Measurements from ENCODE around the gene NSUN7. TPM values are rescaled to one million over a fixed set of nuclear protein-coding genes. Genes with fewer than 3 reads are reported as not detected.

NSUN7 gene
- total and polyA plus RNA-seq, 2 of the 13 experiments (the other 11 are each of a cell fraction or from before 2014, with no cell fraction given) = 0.05 TPM; not detected in 1

GRCh38 chr4:40737879-40738278 lies 11.9 kb upstream of the NSUN7 start:
- CTCF ChIA-PET (ENCODE audit: low intra/inter-chr PET ratio, low total read pairs) = no interaction called here
- 19% methylated on average over 2 of the region's 2 CpGs for WGBS (ENCODE audit: low lambda C conversion rate)

GRCh38 chr4:40739347-40739746 lies 10.4 kb upstream of the NSUN7 start:
- H3K9ac ChIP-seq (ENCODE audit: insufficient read depth, low read depth, low read length) = no peak overlapping the region
- H3K36me3 ChIP-seq (replicated peaks in 1 of 2; ENCODE audit: control insufficient read depth in 1 of 2, insufficient read depth in 2 of 2, low read length in 2 of 2) = no peaks in the 10 kb centered on the region
- H3K9me3 ChIP-seq (ENCODE audit: low read length) = no peaks in the 10 kb centered on the region
- no peak overlapping the region for H2AFZ ChIP-seq (ENCODE audit: low read length)
- H4K20me1 ChIP-seq (ENCODE audit: insufficient read depth, low read length) = no peaks in the 10 kb centered on the region
- H3K4me2 ChIP-seq (ENCODE audit: low read depth, low read length) = no peak overlapping the region
- no peaks in the 10 kb centered on the region for H3K79me2 ChIP-seq (ENCODE audit: insufficient read depth, low read length)
- POLR2A ChIA-PET = no interaction called here
- no peaks in the 10 kb centered on the region for H3K27me3 ChIP-seq (ENCODE audit: control insufficient read depth in 1 of 2, insufficient read depth in 2 of 2, low read length in 2 of 2)
- CTCF ChIA-PET (ENCODE audit: low intra/inter-chr PET ratio, low total read pairs) = no interaction called here
- H3K4me1 ChIP-seq (ENCODE audit: insufficient read depth, low read length) = no peaks in the 10 kb centered on the region
- H3K4me3 ChIP-seq (replicated peaks in 1 of 3; ENCODE audit: insufficient read depth in 1 of 3, low read depth in 2 of 3, low read length in 3 of 3) = no peak overlapping the region
- no peak overlapping the region for H3K27ac ChIP-seq (ENCODE audit: extremely low read length, insufficient read depth, low read length)
- no TSS peak for BruUV-seq (replicated peaks)
- ATAC-seq = no peak
- no peak for FAIRE-seq
- no peak for DNase-seq (ENCODE audit: low spot score)
- in situ Hi-C loops (cut with HindIII; ENCODE audit: extremely low pct_ligation_motif_present, low pct_unique_long_range_greater_than_20kb) = loop anchor here (10.0 kb wide), 1 partner anchor 155 kb away; no protein-coding TSS in a partner anchor
- intact Hi-C loops (cut with micrococcal nuclease; ENCODE audit: unreplicated experiment) = no loop called here
- TF ChIP-seq ZNF747 (CRISPR knock-in tag; IDR thresholded peaks at IDR 0.05; ENCODE audit: borderline replicate concordance) (no peak), BATF2 (CRISPR knock-in tag; IDR thresholded peaks at IDR 0.05) (no peak), ZNF790 (CRISPR knock-in tag; IDR thresholded peaks at IDR 0.05; ENCODE audit: borderline replicate concordance) (no peak), SOX5 (CRISPR knock-in tag; IDR thresholded peaks at IDR 0.05; ENCODE audit: borderline replicate concordance) (no peak), NPAS2 (CRISPR knock-in tag; IDR thresholded peaks at IDR 0.05; ENCODE audit: borderline replicate concordance) (no peak), MXI1 (IDR thresholded peaks at IDR 0.05; ENCODE audit: borderline replicate concordance, low read depth, low read length) (no peak), ZNF777 (CRISPR knock-in tag; IDR thresholded peaks at IDR 0.05) (no peak)

More at GRCh38 chr4:40737879-40738278, 11.9 kb upstream of the NSUN7 start:
- POLR2A ChIA-PET = no interaction called here
- Histone ChIP-seq H3K36me3 (replicated peaks in 1 of 2; ENCODE audit: control insufficient read depth in 1 of 2, insufficient read depth in 2 of 2, low read length in 2 of 2) (no peaks in the 10 kb centered on the region), H3K4me3 (replicated peaks in 1 of 3; ENCODE audit: insufficient read depth in 1 of 3, low read depth in 2 of 3, low read length in 3 of 3) (no peak overlapping the region), H4K20me1 (ENCODE audit: insufficient read depth, low read length) (no peaks in the 10 kb centered on the region), H3K27me3 (ENCODE audit: control insufficient read depth in 1 of 2, insufficient read depth in 2 of 2, low read length in 2 of 2) (no peaks in the 10 kb centered on the region; a peak in 2 of 5 replicates), H3K9ac (ENCODE audit: insufficient read depth, low read depth, low read length) (no peak overlapping the region), H2AFZ (ENCODE audit: low read length) (no peak overlapping the region), H3K9me3 (ENCODE audit: low read length) (no peaks in the 10 kb centered on the region), H3K4me1 (ENCODE audit: insufficient read depth, low read length) (no peaks in the 10 kb centered on the region), H3K27ac (ENCODE audit: extremely low read length, insufficient read depth, low read length) (no peak overlapping the region), H3K4me2 (ENCODE audit: low read depth, low read length) (no peak overlapping the region), H3K79me2 (ENCODE audit: insufficient read depth, low read length) (no peaks in the 10 kb centered on the region)
- intact Hi-C loops (cut with micrococcal nuclease; ENCODE audit: unreplicated experiment) (no loop called here), in situ Hi-C loops (cut with HindIII; ENCODE audit: extremely low pct_ligation_motif_present, low pct_unique_long_range_greater_than_20kb) (loop anchor here (10.0 kb wide), 1 partner anchor 157 kb away; no protein-coding TSS in a partner anchor)
- DNase-seq (ENCODE audit: low spot score) (no peak), ATAC-seq (no peak), FAIRE-seq (no peak)
- no TSS peak for BruUV-seq (replicated peaks)
- no peak for TF ChIP-seq ZNF30 (CRISPR knock-in tag; IDR thresholded peaks at IDR 0.05)
- TF ChIP-seq STAT5B (CRISPR knock-in tag; IDR thresholded peaks at IDR 0.05) = no peak
- TF ChIP-seq LCORL (IDR thresholded peaks at IDR 0.05) = no peak
- no peak for TF ChIP-seq LCORL (CRISPR knock-in tag; IDR thresholded peaks at IDR 0.05)
- TF ChIP-seq ATF7-NPFF (CRISPR knock-in tag; IDR thresholded peaks at IDR 0.05; ENCODE audit: low read depth) = no peak
- TF ChIP-seq SNAPC5 (CRISPR knock-in tag; IDR thresholded peaks at IDR 0.05; ENCODE audit: borderline replicate concordance) = no peak
- no peak for TF ChIP-seq ZNF597 (CRISPR knock-in tag; IDR thresholded peaks at IDR 0.05)
- no peak for TF ChIP-seq ZNF3 (CRISPR knock-in tag; IDR thresholded peaks at IDR 0.05)
- TF ChIP-seq ZBTB7B (CRISPR knock-in tag; IDR thresholded peaks at IDR 0.05) = no peak
- TF ChIP-seq POLR2AphosphoS5 (IDR thresholded peaks at IDR 0.05; ENCODE audit: low read depth, low read length) = no peak
- TF ChIP-seq MTA3 (CRISPR knock-in tag; IDR thresholded peaks at IDR 0.05) = no peak
- TF ChIP-seq FLYWCH1 (CRISPR knock-in tag; IDR thresholded peaks at IDR 0.05) = no peak
- no peak for TF ChIP-seq ZNF670 (CRISPR knock-in tag; IDR thresholded peaks at IDR 0.05; ENCODE audit: borderline replicate concordance)
- no peak for TF ChIP-seq ZNF337 (CRISPR knock-in tag; IDR thresholded peaks at IDR 0.05; ENCODE audit: borderline replicate concordance, low read depth)
- TF ChIP-seq ZNF549 (CRISPR knock-in tag; IDR thresholded peaks at IDR 0.05) = no peak

All from HepG2 (cell line).